Dermis blood vessel endothelial cell (primary cell): ENCODE data around the gene WSCD2. TPM values are rescaled to one million over a fixed set of nuclear protein-coding genes. Genes with fewer than 3 reads are reported as not detected.

Source experiments
- DNase-seq: peaks from one replicate; pipeline ENCODE4 v3.0.0; 2010
- total RNA-seq: library from RNA; depleted of rRNA; stranded (reverse); fragments of >200 nt; gene quantifications from 2 replicates; pipeline ENCODE4 v1.2.3, GENCODE V29; 2014

Gene WSCD2
- total RNA-seq, 1 donor from 2014 or later = not detected

DNA sequence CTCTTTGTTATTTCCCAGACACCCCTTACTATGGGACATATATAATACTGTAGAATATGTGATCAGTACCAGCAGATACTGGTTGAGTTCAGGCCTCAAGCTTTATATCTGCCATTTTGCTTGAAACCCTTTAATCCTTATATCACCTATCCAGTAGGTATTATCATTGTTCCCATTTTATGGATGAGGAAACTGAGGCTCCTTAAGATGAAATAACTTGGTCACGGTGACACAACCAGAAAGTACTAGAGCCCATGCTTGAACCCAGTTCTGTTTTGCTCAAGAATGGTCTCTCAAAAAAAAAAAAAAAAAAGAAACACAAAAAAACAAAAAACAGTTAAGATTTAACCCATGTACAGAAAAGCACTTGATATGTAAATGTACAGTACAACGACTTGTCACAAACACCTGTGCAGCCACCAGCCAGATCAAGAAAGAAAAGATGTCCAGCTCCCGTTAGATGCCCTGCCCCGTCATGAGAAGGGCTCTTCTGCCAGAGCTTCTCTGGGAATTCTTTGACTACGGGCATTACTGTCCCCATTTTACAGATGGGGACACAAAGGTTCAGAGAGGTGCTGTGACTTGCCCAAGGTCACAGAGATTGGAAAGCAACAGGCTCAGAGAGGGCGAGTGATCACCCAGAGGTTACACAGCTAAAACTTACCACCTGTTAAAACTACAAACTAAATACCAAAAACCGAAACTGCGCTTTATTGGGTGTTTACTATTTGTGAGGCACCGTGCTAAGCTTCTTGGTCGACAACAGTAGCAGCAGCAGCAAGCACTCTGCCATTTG, 669 bp upstream of the WSCD2 start:
- DNase-seq = no peak

DNA sequence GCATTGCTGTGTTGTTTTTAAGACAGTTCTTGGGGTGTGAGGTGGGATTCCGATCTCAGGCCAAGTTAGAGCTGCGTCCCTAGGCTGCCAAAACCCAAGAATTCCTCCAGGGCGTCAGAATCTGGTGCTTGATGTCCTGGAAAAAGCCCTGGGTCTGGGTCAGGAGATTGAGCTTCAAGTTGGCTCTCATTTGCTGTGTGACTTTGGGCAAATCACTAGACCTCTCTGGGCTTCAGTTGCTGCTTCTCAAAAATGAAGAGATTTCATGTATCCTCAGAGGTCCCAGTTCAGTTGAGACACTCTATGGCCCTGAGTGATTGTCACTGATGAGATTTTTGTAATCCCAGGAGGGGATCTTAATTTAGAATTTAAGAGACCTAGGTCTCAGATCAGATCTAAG, 1.9 kb downstream of the WSCD2 start:
- no peak for DNase-seq

GRCh38 chr12:108131657-108132126, 2.6 kb downstream of the WSCD2 start:
- no peak for DNase-seq

DNA sequence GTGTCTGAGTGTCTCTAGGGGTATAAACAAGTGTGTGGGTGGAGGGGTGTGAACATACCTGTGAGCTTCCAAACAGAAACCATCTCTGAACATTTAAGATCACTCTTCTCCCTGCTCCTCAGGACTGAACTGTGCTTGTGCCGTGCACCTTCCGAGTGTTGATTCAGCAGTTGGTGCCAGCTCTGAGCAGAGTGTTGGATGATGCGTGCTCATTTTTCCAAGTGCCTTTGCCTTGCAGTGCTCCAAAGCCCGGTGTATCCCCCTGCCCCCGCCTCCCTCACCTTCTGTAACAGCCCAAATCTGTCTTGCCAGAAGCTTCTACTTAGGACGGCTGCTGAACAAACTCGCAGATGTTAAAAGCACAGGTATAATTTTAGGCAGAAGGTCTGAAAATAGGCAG, 4.4 kb downstream of the WSCD2 start:
- no peak for DNase-seq

DNA sequence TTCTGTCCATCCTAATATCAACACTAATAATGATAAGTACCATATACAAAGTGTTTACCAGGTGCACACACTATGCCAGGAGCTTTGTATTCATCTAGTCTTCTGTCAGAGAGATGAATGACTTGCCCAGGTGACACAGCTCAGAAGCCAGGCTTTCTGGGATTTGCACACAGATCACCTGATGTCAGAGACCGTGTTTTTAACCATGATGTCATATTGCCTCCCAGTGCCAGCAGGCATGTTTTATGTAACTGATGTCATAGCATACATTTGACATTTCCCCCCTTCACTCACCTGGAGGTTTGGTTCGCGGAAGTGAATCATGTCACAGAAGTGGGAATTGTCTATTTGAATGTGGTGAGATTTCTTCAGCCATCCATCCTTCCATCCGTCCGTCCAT, 5.7 kb downstream of the WSCD2 start:
- no peak for DNase-seq

DNA sequence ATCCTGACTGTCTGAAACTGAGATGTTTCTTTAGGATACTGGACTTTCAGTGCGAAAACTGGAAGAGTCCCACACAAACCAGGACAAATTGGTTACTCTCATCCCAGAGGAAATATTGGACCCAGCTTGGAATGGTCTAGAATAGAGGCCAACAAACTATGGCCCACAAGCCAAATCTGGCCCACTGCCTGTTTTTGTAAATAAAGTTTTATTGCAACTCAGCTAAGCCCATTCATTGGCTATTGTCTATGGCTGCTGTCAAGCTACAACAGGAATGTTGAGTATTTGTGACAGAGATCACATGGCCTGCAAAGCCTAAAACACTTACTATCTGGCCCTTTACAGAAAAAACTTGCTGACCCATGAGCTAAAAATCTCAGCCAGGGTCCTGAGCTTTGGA, 6.5 kb downstream of the WSCD2 start:
- no peak for DNase-seq

DNA sequence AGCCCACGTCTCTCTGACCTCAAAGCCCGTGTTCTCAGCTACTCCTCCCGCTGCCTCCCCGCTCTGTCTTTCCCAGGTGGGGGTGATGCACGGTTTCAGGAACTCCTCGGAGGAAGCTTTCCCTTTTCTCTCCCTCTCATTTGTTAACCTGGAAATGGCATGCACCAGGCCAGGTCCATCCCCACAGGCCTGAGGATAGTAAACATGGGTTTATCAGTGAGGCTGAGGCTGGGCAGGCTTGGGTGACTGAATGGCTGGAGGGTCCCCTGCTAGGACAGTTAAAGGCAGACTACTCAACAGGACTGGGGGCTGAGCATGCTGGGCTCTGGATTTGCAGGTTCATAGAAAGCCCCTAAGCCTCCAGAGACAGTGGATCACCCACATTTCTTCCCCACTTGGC, 7.6 kb downstream of the WSCD2 start:
- no peak for DNase-seq

GRCh38 chr12:108139454-108139853, 10.4 kb downstream of the WSCD2 start:
- no peak for DNase-seq

GRCh38 chr12:108140501-108140900, 11.4 kb downstream of the WSCD2 start:
- DNase-seq = no peak

DNA sequence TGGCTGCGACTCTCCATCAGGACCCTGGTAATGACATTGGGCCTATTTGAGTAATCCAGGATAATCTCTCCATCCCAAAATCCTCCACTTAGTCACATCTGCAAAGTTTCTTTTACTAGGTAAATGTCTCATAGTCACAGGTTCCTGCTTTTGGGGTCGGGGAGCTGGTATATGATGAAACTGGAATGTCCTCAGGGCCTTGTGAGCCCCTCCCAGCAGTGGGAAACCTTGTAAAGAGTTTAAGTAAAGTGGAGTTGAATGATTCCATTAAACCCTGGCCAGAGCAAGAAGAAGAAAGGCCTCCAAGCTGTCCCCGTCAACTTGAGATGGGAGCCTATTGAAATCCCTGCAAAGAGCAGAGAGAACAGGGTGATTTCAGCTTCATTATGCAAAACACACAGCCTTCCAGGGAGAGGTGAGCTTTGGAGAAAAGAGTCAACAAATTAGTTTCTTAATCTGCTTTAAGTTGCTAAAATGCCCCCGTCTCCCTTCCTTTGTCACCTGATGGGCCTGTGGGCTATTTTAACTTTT, 12.6 kb downstream of the WSCD2 start:
- no peak for DNase-seq

DNA sequence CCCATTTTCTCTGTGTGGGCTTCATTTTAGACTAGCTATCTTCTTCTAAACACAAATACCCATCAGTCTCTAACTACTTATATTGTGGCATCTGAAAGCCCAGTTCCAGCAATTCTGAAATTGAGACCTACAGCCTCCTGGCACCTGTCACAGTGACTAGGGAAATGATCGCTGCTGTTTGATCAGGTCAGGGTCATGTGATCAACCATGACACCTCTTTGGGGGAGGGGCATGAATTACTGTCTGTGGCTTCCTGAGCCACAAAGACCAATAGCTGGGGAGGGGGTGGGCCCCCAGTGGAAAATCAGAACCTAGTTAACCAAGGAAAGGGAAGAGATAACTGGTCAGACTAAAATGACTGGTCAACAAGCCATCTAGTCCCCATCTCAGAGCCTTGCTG, 14.1 kb downstream of the WSCD2 start:
- DNase-seq = no peak

- no peak for DNase-seq
Measured at GRCh38 chr12:108144080-108144479, 15.0 kb downstream of the WSCD2 start.

GRCh38 chr12:108145011-108145410, 15.9 kb downstream of the WSCD2 start:
- no peak for DNase-seq

DNA sequence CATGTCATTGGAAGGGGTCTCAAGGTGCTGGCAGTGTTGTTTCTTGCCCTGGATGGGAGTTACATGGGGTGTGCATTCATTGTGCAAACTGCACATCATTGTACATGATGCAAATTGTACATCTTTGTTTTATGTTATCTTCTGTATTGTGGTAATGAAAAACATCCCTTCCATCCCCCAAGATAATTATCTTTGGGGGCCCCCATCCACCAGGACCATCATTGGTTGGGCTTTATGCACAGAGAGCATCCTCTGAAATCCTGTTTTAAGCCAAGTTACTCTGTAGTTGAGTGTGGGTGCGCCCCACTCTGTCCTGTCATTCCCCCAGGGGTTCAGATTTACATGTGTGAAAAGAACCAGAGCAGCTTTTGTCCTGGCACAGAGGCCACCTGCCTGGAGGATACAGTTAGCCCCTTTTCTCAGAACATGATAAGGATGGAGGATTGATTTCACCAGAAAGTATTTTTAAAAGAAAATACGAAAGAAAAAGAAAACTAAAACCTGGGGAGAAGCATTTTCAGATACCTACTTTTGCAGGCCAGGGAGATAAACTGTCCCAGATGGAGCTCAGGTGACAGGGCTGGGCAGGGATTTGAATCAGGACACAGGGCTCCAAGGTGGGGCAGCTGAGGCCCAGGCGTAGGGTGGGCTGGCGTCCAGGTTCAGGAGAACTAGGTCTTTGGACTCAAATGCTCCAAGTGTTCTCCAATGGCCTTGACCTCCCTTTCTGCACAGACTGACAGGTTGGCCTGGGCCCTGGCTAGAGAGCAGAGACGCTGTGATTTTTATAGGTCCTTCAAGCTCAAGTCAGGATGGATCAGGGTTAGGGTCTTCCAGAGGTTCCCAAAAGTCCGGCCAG, 17.2 kb downstream of the WSCD2 start:
- no peak for DNase-seq

DNA sequence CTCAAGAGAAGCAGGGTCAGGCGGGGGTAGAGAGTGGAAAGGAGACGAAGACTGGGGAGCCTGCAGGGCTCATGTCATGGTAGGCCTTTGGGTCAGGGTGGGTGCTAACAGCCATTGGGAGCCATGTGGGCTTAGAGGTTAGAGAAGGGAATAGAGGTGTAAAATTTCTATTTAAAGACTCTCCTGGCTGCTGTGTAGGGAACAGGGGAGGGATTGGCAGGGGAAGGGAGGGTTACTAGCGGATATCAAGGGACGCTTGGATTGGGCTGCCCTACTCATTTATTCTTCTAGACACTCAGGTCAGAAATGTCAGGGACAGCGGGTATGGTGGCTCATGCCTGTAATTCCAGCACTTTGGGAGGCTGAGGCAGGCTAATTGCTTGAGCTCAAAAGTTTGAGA, 18.2 kb downstream of the WSCD2 start:
- no peak for DNase-seq

- DNase-seq = no peak
Measured at GRCh38 chr12:108148521-108149074, 19.5 kb downstream of the WSCD2 start.

- no peak for DNase-seq
Measured at GRCh38 chr12:108150436-108150835, 21.3 kb downstream of the WSCD2 start.

- no peak for DNase-seq
Measured at GRCh38 chr12:108151533-108152169, 22.6 kb downstream of the WSCD2 start.

DNA sequence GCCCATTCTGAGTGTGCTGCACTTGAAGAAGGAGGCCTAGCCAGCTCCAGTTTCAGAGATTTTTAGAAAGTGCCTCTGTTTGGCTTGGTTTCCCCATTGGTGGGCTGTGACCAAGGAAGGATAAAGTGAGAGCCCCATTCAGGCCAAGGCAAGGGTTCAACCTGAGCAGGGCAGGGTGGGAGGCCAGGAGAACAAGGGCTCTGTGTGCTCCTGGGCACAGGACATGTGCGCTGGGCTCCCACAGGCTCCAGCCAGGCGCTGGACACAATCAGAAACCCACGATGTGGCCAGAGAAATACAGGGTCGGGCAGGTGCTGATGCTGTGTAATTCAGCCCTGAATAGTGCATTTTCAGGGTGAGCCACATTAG, 23.1 kb downstream of the WSCD2 start:
- no peak for DNase-seq

DNA sequence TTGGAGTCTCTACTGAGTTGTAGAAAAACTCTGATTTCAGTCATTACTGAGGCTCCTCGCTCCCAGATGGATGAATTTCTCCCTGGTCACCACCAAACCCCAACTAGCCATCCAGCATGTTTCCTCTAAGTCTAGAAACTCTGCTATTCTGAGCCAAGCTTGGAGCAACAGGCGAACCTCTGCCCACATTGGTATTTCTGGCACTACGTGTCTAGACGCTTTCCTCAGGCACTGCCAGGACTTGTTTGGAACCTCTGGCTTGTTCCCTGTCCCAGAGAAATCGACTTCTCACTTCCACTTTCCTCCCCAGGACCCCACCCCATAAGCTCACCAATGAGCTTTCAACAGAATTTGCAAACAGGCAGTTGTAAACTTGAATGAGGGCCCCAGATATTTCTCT, 27.6 kb downstream of the WSCD2 start:
- no peak for DNase-seq

GRCh38 chr12:108157870-108158459, 28.9 kb downstream of the WSCD2 start:
- no peak for DNase-seq

GRCh38 chr12:108162207-108162606, 33.1 kb downstream of the WSCD2 start:
- no peak for DNase-seq
